Activated T-helper 2 cell treated with anti-CD3 and anti-CD28 coated beads, Interferon-gamma antibody, Interleukin-2, Interleukin-4, amounts not matched to agents 10 μg/mL and 5 μg/mL and 100 μg/mL, durations not matched to agents 14 hours and 24 hours and 36 hours (primary cell): ENCODE results near the gene RNLS. TPM values are rescaled to one million over a fixed set of nuclear protein-coding genes. Genes with fewer than 3 reads are reported as not detected.

Experiments
- DNase-seq: peaks from one replicate; pipeline ENCODE4 v3.0.0; 2021; ENCODE audit warnings: low spot score
- H3K27ac Mint-ChIP-seq: one replicate; pipeline ENCODE4 v1.8.0; 2021; ENCODE audit warnings: mixed read lengths
- H3K27me3 Mint-ChIP-seq: one replicate; pipeline ENCODE4 v1.8.0; 2021; ENCODE audit warnings: low read depth, mixed read lengths
- H3K36me3 Mint-ChIP-seq: one replicate; pipeline ENCODE4 v1.8.0; 2021; ENCODE audit warnings: low read depth, mixed read lengths
- H3K4me1 Mint-ChIP-seq: one replicate; pipeline ENCODE4 v1.8.0; 2021; ENCODE audit warnings: low read depth, mixed read lengths
- H3K4me3 Mint-ChIP-seq: one replicate; pipeline ENCODE4 v1.8.0; 2021; ENCODE audit warnings: low read depth, mild to moderate bottlenecking, moderate library complexity, mixed read lengths
- H3K9me3 Mint-ChIP-seq: one replicate; pipeline ENCODE4 v1.8.0; 2021; ENCODE audit warnings: mixed read lengths
- intact Hi-C: fragments of 100-400 bp; cut with micrococcal nuclease; formaldehyde crosslinking; loops from one replicate; pipeline ENCODE4 v1.15.1; 2023
- total RNA-seq: library from RNA; stranded (reverse); gene quantifications from 2 replicates; pipeline ENCODE4 v1.2.3, GENCODE V29; 2022

The RNLS gene
- total RNA-seq, 1 donor from 2014 or later = 1.6 TPM

GRCh38 chr10:88346144-88346977 lies 236.8 kb downstream of the RNLS start:
- Mint-ChIP-seq H3K27me3 (peaks cover 12% of the 10 kb centered on the region), H3K27ac (no peak overlapping the region), H3K4me1 (peaks cover 1% of the 10 kb centered on the region), H3K36me3 (peaks cover 7% of the 10 kb centered on the region), H3K9me3 (peaks cover 9% of the 10 kb centered on the region), H3K4me3 (no peak overlapping the region)
- no peak for DNase-seq
- intact Hi-C loops = no loop called here

- H3K4me1 Mint-ChIP-seq = peaks cover 1% of the 10 kb centered on the region
- peaks cover 15% of the 10 kb centered on the region for H3K27me3 Mint-ChIP-seq
- intact Hi-C loops = no loop called here
- H3K27ac Mint-ChIP-seq = no peak overlapping the region
- H3K36me3 Mint-ChIP-seq = no peaks in the 10 kb centered on the region
- no peak for DNase-seq
- no peaks in the 10 kb centered on the region for H3K9me3 Mint-ChIP-seq
- H3K4me3 Mint-ChIP-seq = no peak overlapping the region
Observed at GRCh38 chr10:88343761-88344484, 239.2 kb downstream of the RNLS start.

GRCh38 chr10:88342733-88343310 lies 240.3 kb downstream of the RNLS start:
- no peaks in the 10 kb centered on the region for H3K36me3 Mint-ChIP-seq
- H3K4me3 Mint-ChIP-seq = no peak overlapping the region
- peaks cover 1% of the 10 kb centered on the region for H3K4me1 Mint-ChIP-seq
- no peak for DNase-seq
- intact Hi-C loops = no loop called here
- H3K27ac Mint-ChIP-seq = no peak overlapping the region
- H3K9me3 Mint-ChIP-seq = no peaks in the 10 kb centered on the region
- H3K27me3 Mint-ChIP-seq = peaks cover 15% of the 10 kb centered on the region

GRCh38 chr10:88337134-88337533 lies 246.0 kb downstream of the RNLS start:
- no peak for DNase-seq
- H3K9me3 Mint-ChIP-seq = no peaks in the 10 kb centered on the region

GRCh38 chr10:88336334-88336733 lies 246.8 kb downstream of the RNLS start:
- peaks cover 3% of the 10 kb centered on the region for H3K27me3 Mint-ChIP-seq
- H3K4me3 Mint-ChIP-seq = no peak overlapping the region
- H3K27ac Mint-ChIP-seq = no peak overlapping the region
- intact Hi-C loops = no loop called here
- no peaks in the 10 kb centered on the region for H3K9me3 Mint-ChIP-seq
- peaks cover 4% of the 10 kb centered on the region for H3K36me3 Mint-ChIP-seq
- H3K4me1 Mint-ChIP-seq = peaks cover 22% of the 10 kb centered on the region
- no peak for DNase-seq

More at GRCh38 chr10:88337134-88337533, 246.0 kb downstream of the RNLS start:
- H3K4me3 Mint-ChIP-seq = no peak overlapping the region
- peaks cover 3% of the 10 kb centered on the region for H3K27me3 Mint-ChIP-seq
- H3K4me1 Mint-ChIP-seq = peaks cover 16% of the 10 kb centered on the region
- intact Hi-C loops = no loop called here
- no peaks in the 10 kb centered on the region for H3K36me3 Mint-ChIP-seq
- H3K27ac Mint-ChIP-seq = no peak overlapping the region

- Mint-ChIP-seq H3K9me3 (peaks cover 9% of the 10 kb centered on the region), H3K36me3 (peaks cover 7% of the 10 kb centered on the region), H3K4me1 (peaks cover 24% of the 10 kb centered on the region), H3K4me3 (no peak overlapping the region), H3K27me3 (no peaks in the 10 kb centered on the region), H3K27ac (no peak overlapping the region)
- no peak for DNase-seq
- intact Hi-C loops = no loop called here
Observed at GRCh38 chr10:88333248-88333630, 249.9 kb downstream of the RNLS start.

GRCh38 chr10:88332503-88333247 lies 250.4 kb downstream of the RNLS start:
- DNase-seq = no peak
- Mint-ChIP-seq H3K9me3 (peaks cover 9% of the 10 kb centered on the region), H3K27ac (no peak overlapping the region), H3K4me1 (peaks cover 24% of the 10 kb centered on the region), H3K36me3 (peaks cover 7% of the 10 kb centered on the region), H3K27me3 (no peaks in the 10 kb centered on the region), H3K4me3 (no peak overlapping the region)
- intact Hi-C loops = no loop called here

GRCh38 chr10:88330174-88330573 lies 252.9 kb downstream of the RNLS start:
- intact Hi-C loops = no loop called here
- Mint-ChIP-seq H3K27ac (no peak overlapping the region), H3K36me3 (peaks cover 11% of the 10 kb centered on the region), H3K4me3 (no peak overlapping the region), H3K9me3 (peaks cover 14% of the 10 kb centered on the region), H3K27me3 (peaks cover 2% of the 10 kb centered on the region), H3K4me1 (peaks cover 23% of the 10 kb centered on the region)
- DNase-seq = no peak

GRCh38 chr10:88322324-88323063 lies 260.6 kb downstream of the RNLS start:
- no peak overlapping the region for H3K27ac Mint-ChIP-seq
- H3K9me3 Mint-ChIP-seq = peaks cover 60% of the 10 kb centered on the region
- intact Hi-C loops = no loop called here
- peaks cover 33% of the 10 kb centered on the region for H3K36me3 Mint-ChIP-seq
- H3K4me1 Mint-ChIP-seq = no peaks in the 10 kb centered on the region
- no peak overlapping the region for H3K4me3 Mint-ChIP-seq
- DNase-seq = no peak
- H3K27me3 Mint-ChIP-seq = peaks cover 9% of the 10 kb centered on the region

- intact Hi-C loops = no loop called here
- peaks cover 3% of the 10 kb centered on the region for H3K4me1 Mint-ChIP-seq
- peaks cover 11% of the 10 kb centered on the region for H3K27me3 Mint-ChIP-seq
- H3K36me3 Mint-ChIP-seq = peaks cover 33% of the 10 kb centered on the region
- no peak for DNase-seq
- H3K27ac Mint-ChIP-seq = no peak overlapping the region
- H3K4me3 Mint-ChIP-seq = no peak overlapping the region
- H3K9me3 Mint-ChIP-seq = peaks cover 60% of the 10 kb centered on the region
Observed at GRCh38 chr10:88319960-88320517, 263.1 kb downstream of the RNLS start.

GRCh38 chr10:88318803-88319202 lies 264.3 kb downstream of the RNLS start:
- peaks cover 54% of the 10 kb centered on the region for H3K9me3 Mint-ChIP-seq

GRCh38 chr10:88317099-88317498 lies 266.0 kb downstream of the RNLS start:
- Mint-ChIP-seq H3K9me3 (peaks cover 40% of the 10 kb centered on the region), H3K36me3 (peaks cover 33% of the 10 kb centered on the region), H3K27ac (no peak overlapping the region), H3K4me3 (no peak overlapping the region), H3K27me3 (peaks cover 15% of the 10 kb centered on the region), H3K4me1 (peaks cover 13% of the 10 kb centered on the region)
- DNase-seq = no peak
- intact Hi-C loops = no loop called here

More at GRCh38 chr10:88318803-88319202, 264.3 kb downstream of the RNLS start:
- H3K4me1 Mint-ChIP-seq = peaks cover 10% of the 10 kb centered on the region
- intact Hi-C loops = no loop called here
- H3K4me3 Mint-ChIP-seq = no peak overlapping the region
- DNase-seq = no peak
- H3K36me3 Mint-ChIP-seq = peaks cover 33% of the 10 kb centered on the region
- H3K27ac Mint-ChIP-seq = no peak overlapping the region
- peaks cover 18% of the 10 kb centered on the region for H3K27me3 Mint-ChIP-seq
